NCI-H146 (cell line): ENCODE results near the gene LAMTOR3.

Source experiments
- DNase-seq: peaks from one replicate; lab custom pipeline; 2025; lab: John Stamatoyannopoulos, UW

The LAMTOR3 gene

GRCh38 chr4:99861120-99861905 is 32.9 kb downstream of the LAMTOR3 start:
- no peak for DNase-seq

- no peak for DNase-seq
These were observed 33.7 kb downstream of the LAMTOR3 start for GRCh38 chr4:99860521-99860920.

- no peak for DNase-seq
These were observed 34.6 kb downstream of the LAMTOR3 start for GRCh38 chr4:99859618-99860017.

GRCh38 chr4:99857307-99857706 is 36.9 kb downstream of the LAMTOR3 start:
- no peak for DNase-seq

GRCh38 chr4:99856166-99856565 is 38.1 kb downstream of the LAMTOR3 start:
- DNase-seq, result no peak

- DNase-seq, result no peak
These were observed 38.5 kb downstream of the LAMTOR3 start for GRCh38 chr4:99855678-99856077.

GRCh38 chr4:99853999-99854398 is 40.2 kb downstream of the LAMTOR3 start:
- DNase-seq, result no peak

GRCh38 chr4:99853190-99853589 is 41.0 kb downstream of the LAMTOR3 start:
- DNase-seq, result no peak

- no peak for DNase-seq
These were observed 42.0 kb downstream of the LAMTOR3 start for GRCh38 chr4:99852199-99852749.

GRCh38 chr4:99848591-99849001 is 45.6 kb downstream of the LAMTOR3 start:
- no peak for DNase-seq

GRCh38 chr4:99847362-99847976 is 46.8 kb downstream of the LAMTOR3 start:
- no peak for DNase-seq

- DNase-seq, result no peak
These were observed 47.3 kb downstream of the LAMTOR3 start for GRCh38 chr4:99846891-99847290.

GRCh38 chr4:99845708-99846469 is 48.3 kb downstream of the LAMTOR3 start:
- no peak for DNase-seq

- no peak for DNase-seq
These were observed 49.0 kb downstream of the LAMTOR3 start for GRCh38 chr4:99845179-99845578.

- DNase-seq, result no peak
These were observed 50.2 kb downstream of the LAMTOR3 start for GRCh38 chr4:99844048-99844447.

- no peak for DNase-seq
These were observed 50.8 kb downstream of the LAMTOR3 start for GRCh38 chr4:99843413-99843812.

- no peak for DNase-seq
These were observed 53.1 kb downstream of the LAMTOR3 start for GRCh38 chr4:99841129-99841528.

GRCh38 chr4:99838927-99839326 is 55.3 kb downstream of the LAMTOR3 start:
- no peak for DNase-seq

- DNase-seq, result no peak
These were observed 58.3 kb downstream of the LAMTOR3 start for GRCh38 chr4:99835942-99836341.

GRCh38 chr4:99834569-99834968 is 59.7 kb downstream of the LAMTOR3 start:
- no peak for DNase-seq

- no peak for DNase-seq
These were observed 60.5 kb downstream of the LAMTOR3 start for GRCh38 chr4:99833756-99834155.

GRCh38 chr4:99832758-99833157 is 61.5 kb downstream of the LAMTOR3 start:
- DNase-seq, result no peak

- DNase-seq, result no peak
These were observed 61.9 kb downstream of the LAMTOR3 start for GRCh38 chr4:99832321-99832720.
